Endometrium (tissue), 2 donors: ENCODE measurements around the gene INSM1.
A peak's percentile ranks its signal among the peaks of the same experiment; 100 is the strongest.
"Not testable (repeated sequence)": the region's sequence is repeated elsewhere in the genome, so short reads cannot be mapped to it uniquely, and the experiment has no call there.

Experiments used
- FAIRE-seq: peaks from 2 replicates; lab custom pipeline; 2012; peaks lifted over from hg19 to GRCh38; lab: Jason Lieb, UNC
- donor health status: control.
- donor health status: control.

The INSM1 gene

DNA sequence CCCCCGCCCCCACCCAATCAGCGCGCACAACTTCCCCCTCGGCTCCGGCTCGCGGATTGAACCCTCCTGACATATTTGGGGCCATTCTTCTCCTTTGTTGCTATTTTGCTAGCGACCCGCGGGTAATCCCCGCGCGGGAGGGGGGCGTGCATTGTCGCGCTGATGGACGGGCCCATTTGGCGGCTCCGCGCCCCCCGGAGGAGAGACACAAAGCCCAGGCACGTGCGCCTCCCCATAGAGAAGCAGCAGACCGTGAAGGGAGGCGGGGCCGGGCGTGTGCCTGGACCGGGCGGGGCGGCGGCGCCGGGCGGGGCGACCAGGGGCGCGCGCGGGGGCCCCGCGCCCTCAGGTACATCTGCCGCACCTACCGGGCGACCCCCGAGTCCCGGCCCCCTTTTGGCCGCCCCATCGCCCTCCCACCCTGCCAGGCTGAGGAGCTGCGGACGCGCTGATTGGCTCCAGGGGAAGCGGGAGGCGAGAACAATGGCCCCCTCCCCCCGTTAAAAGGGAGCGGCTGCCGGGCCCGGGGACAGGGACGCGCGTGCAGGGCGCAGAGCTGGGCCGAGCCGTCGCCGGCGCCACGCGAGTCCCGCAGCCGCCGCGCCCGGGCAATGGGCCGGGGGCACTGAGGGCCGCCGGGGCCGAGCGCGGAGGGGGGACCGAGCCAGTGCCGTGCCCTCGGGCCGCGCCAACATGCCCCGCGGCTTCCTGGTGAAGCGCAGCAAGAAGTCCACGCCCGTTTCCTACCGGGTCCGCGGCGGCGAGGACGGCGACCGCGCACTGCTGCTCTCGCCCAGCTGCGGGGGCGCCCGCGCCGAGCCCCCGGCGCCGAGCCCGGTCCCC is at the start of gene INSM1:
TSS of gene INSM1 (plus strand) at position 530 of the 843 bp plus-strand sequence. CDS start at position 694, 164 bp downstream.
- FAIRE-seq: no peak

GRCh38 chr20:20318365-20319161 is 49.3 kb upstream of the INSM1 start:
- no peak for FAIRE-seq

- no peak for FAIRE-seq
Observed at GRCh38 chr20:20321134-20321533, 46.8 kb upstream of the INSM1 start.

DNA sequence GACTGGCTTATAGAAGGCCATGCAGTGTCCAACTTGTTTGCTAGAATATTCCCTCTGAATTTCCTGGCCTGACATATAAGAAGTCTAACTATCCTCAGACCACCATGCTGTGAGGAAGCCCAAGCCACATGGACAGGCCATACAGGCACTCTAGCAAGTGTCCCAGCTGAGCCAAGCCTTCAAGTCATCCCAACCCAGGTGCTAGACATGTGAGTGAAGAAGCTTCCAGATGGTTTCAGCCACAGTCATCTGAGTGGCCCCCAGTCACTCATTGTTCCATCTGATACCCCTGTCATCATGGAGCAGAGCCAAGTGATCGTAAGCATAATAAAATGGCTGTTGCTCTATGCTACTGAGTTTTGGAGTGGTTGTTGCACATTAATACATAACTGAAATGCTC is 46.0 kb upstream of the INSM1 start:
- no peak for FAIRE-seq

- no peak for FAIRE-seq
Observed at GRCh38 chr20:20322912-20323311, 45.0 kb upstream of the INSM1 start.

DNA sequence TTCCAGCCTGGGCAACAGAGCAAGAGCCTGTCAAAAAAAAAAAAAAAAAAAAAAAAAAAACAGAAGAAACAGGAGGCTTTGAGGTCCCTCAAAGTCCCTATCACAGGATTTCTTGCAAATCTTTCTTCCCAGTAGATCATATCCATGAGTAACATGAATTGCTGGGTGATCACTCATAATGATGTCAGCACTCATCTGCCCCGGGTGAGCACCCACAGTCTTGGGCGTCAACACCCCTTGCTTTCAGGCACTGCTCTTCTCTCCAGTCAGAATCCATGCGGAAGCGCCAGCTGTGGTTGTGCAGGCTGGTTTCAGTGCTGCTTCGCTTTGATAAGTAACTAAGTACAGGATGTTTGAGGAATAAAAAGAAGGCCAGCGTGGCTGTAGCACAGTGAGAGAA is 40.2 kb upstream of the INSM1 start:
- no peak for FAIRE-seq

- FAIRE-seq: no peak
Observed at GRCh38 chr20:20329564-20329963, 38.3 kb upstream of the INSM1 start.

DNA sequence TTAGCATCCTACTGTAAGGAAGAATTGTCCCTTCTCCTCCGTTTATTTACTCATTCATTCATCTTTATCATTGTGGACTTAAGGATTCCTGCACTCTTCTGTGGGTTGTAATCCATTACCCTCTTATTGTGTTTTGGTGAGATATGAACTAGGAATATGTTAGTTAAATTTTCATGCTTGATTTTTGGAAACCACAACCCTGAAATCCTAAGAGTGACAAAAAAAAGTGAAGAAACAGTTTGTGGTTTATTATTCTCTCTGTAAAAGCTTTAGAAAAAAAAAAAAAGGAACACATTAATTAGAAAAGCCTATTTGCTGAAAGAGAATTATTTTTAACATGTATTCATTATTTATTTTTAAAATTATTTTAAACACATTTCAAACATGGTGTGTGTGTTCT is 36.7 kb upstream of the INSM1 start:
- FAIRE-seq: no peak

GRCh38 chr20:20331817-20332216 is 36.1 kb upstream of the INSM1 start:
- no peak for FAIRE-seq

GRCh38 chr20:20333866-20334265 is 34.0 kb upstream of the INSM1 start:
- no peak for FAIRE-seq

GRCh38 chr20:20334489-20334888 is 33.4 kb upstream of the INSM1 start:
- no peak for FAIRE-seq

- no peak for FAIRE-seq
Observed at GRCh38 chr20:20338133-20338730, 29.7 kb upstream of the INSM1 start.

GRCh38 chr20:20340443-20340842 is 27.5 kb upstream of the INSM1 start:
- no peak for FAIRE-seq

DNA sequence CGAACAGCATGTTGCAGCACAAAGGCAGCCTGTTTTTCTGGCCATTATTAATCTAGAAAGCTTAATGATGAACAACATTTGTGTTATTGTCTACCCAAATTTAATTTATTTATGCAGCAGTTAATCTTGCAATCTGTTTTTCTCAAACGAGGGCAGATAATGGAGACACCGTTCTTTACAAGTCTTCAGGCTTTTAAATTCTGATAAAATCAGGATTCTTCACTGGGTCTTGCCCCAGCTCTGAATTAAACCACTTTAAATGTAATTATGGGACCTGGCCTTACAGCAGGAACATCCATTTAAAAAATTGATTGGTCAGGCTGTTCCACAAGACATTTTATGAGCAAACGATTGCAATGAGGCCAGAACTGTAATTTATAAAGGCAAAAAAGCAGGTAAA is 26.5 kb upstream of the INSM1 start:
- FAIRE-seq: no peak

DNA sequence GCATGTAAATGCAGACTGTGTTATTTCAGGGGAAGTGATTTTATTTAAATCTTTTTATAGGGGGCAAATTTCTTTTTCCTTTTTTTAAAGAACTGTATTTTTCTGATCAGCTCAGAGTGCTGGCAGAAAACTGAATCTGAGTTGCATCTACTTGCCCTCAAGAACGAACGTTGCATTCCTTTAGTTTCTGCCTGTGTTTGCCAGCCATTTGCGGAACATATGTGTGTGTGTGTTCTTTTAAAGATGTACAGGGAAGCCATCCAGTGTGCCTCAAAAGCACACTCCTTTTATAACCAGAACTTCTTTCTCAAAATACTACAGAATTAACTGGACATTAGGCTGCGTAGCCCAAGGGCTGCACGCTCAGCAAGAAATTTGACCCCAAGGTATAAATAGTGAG is 25.8 kb upstream of the INSM1 start:
- no peak for FAIRE-seq

DNA sequence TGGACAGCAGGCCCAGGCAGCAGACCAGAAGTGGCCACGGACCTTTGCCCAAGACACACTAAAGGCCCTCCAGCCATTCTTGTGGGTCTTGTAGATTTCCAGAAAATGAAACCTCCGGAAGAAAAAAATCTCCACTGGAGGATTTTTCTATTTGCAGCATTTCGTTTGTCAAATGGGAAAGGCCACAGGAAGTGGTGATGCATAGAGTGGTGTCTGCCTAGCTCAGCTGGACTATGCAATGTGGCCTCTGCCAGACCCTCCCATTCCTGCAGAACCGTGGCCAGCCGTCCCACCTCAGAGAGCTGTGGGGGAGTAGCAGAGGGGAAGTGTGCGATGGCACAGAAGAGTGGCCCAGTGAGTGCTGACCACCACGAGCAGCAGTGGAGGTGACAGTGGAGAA is 24.0 kb upstream of the INSM1 start:
- no peak for FAIRE-seq

- FAIRE-seq: no peak
Observed at GRCh38 chr20:20344476-20344875, 23.4 kb upstream of the INSM1 start.

GRCh38 chr20:20353576-20353975 is 14.3 kb upstream of the INSM1 start:
- no peak for FAIRE-seq

- FAIRE-seq: not testable (repeated sequence)
Observed at GRCh38 chr20:20355503-20355902, 12.4 kb upstream of the INSM1 start.

DNA sequence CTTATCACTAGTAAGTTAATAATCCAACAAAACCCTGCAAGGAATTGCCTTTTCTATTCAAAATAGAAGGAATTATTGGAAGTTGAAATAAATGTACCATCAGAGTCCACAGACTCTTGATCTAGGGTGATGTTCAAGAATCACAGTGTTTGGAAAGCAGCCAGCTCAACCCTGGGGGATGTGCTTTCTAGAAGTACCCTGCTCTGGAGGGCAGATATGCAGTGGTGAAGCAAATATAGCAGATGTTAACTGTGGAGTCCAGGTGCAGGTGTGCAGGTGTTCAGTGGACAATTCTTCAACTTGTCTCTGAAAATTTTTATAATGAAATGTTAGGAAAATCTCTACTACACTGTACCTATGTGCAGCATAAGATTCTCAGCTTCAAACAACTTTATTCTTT is 9.1 kb upstream of the INSM1 start:
- no peak for FAIRE-seq

DNA sequence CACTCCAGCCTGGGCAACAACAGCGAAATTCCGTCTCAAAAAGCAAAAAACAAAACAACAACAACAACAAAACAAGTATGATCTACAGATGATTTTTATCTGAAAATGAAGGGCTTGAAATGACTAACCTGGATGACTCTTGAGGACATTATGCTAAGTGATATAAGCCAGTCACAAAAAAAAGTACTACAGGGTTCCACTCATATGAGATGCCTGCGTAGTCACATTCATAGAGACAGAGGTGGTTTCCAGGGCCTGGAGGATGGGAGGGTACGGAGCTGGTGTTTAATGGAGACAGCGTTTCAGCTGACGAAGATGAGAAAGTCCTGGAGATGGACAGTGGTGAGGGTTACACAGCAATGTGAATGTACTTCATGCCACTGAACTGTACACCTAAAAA is 8.3 kb upstream of the INSM1 start:
- no peak for FAIRE-seq

- peak; percentile 21 for FAIRE-seq
Observed at GRCh38 chr20:20360464-20360863, 7.4 kb upstream of the INSM1 start.
